Endothelial cell of umbilical vein (primary cell): ENCODE data around the gene DNAJB5. TPM values are rescaled to one million over a fixed set of nuclear protein-coding genes. Genes with fewer than 3 reads are reported as not detected.

Experiments used
- BruUV-seq: library from RNA; stranded (reverse); fragments of 400-500 nt; replicated peaks from 2 replicates; lab custom pipeline; 2021; lab: Mats Ljungman, UMichigan
- CTCF ChIA-PET: fragments of 300-600, 350-600 bp; sonication (Branson Sonifier 250); formaldehyde crosslinking; loops from one replicate; lab custom pipeline; 2021; ENCODE audit warnings: antibody characterized with exemption, inconsistent platforms; lab: Charles Lee
- POLR2A ChIA-PET: fragments of 300-600, 350-600 bp; sonication (Branson Sonifier 250); formaldehyde crosslinking; loops from one replicate; lab custom pipeline; 2021; ENCODE audit warnings: antibody characterized with exemption, inconsistent platforms; lab: Charles Lee
- DNase-seq: peaks from one replicate; pipeline ENCODE4 v3.0.0-alpha.2; 2011; ENCODE audit warnings: low read depth, low spot score
- FAIRE-seq: peaks from 2 replicates; lab custom pipeline; 2011; peaks lifted over from hg19 to GRCh38; lab: Jason Lieb, UNC
- H2AFZ ChIP-seq: 2 replicates; pipeline ENCODE4 v1.6.0; 2012; ENCODE audit warnings: low read depth, low read length, control low read depth, inconsistent platforms
- H3K27ac ChIP-seq: 2 replicates; pipeline ENCODE4 v1.5.1; 2011; ENCODE audit warnings: low read depth, mild to moderate bottlenecking, control low read depth, low read length, moderate library complexity; ENCODE audit not compliant: insufficient read depth
- H3K27me3 ChIP-seq, 2 experiments: 2 replicates each; pipeline versions ENCODE4 v1.6.0 to v1.6.1; 2011; ENCODE audit warnings: low read length in 2 of 2, mixed read lengths in 1 of 2; ENCODE audit not compliant: control insufficient read depth in 2 of 2, insufficient read depth in 2 of 2
- H3K36me3 ChIP-seq, 2 experiments: 2 replicates in 1 of 2; 3 replicates in 1 of 2; pipeline ENCODE4 v1.5.1; 2011; ENCODE audit warnings: low read length in 2 of 2, mild to moderate bottlenecking in 1 of 2, moderate library complexity in 1 of 2; ENCODE audit not compliant: control insufficient read depth in 2 of 2, insufficient read depth in 2 of 2; ENCODE audit errors: extremely low read depth in 1 of 2
- H3K4me1 ChIP-seq: 3 replicates; pipeline ENCODE4 v1.5.1; 2011; ENCODE audit warnings: mild to moderate bottlenecking, low read length; ENCODE audit not compliant: control insufficient read depth, insufficient read depth; ENCODE audit errors: extremely low read depth
- H3K4me2 ChIP-seq: 2 replicates; pipeline ENCODE4 v1.6.1; 2011; ENCODE audit warnings: low read length, control low read depth, mixed read lengths; ENCODE audit not compliant: insufficient read depth
- H3K4me3 ChIP-seq, 3 experiments: fragments of 200-600 bp in 1 of 3; sonication (generic), shearing (Covaris generic) in 1 of 3; replicated peaks in 1 of 3; 2 replicates each; pipeline ENCODE4 v1.5.1; 2011 to 2016; ENCODE audit warnings: control low read depth in 3 of 3, low read length in 3 of 3, mild to moderate bottlenecking in 2 of 3, inconsistent platforms in 1 of 3, low read depth in 1 of 3, moderate library complexity in 1 of 3; ENCODE audit not compliant: insufficient read depth in 1 of 3
- H3K79me2 ChIP-seq: 2 replicates; pipeline ENCODE4 v1.6.0; 2012; ENCODE audit warnings: low read length, inconsistent platforms; ENCODE audit not compliant: control insufficient read depth, insufficient read depth
- H3K9ac ChIP-seq: replicated peaks from 2 replicates; pipeline ENCODE3; 2011; ENCODE audit warnings: low read length, control low read depth; ENCODE audit not compliant: insufficient read depth; ENCODE audit errors: extremely low read depth
- H3K9me1 ChIP-seq: replicated peaks from 3 replicates; pipeline ENCODE4 v1.6.0; 2011; ENCODE audit warnings: mild to moderate bottlenecking, low read length; ENCODE audit not compliant: control insufficient read depth, insufficient read depth; ENCODE audit errors: extremely low read depth
- H3K9me3 ChIP-seq: replicated peaks from 2 replicates; pipeline ENCODE4 v1.5.1; 2012; ENCODE audit warnings: low read length, inconsistent platforms; ENCODE audit not compliant: control insufficient read depth, insufficient read depth
- H4K20me1 ChIP-seq: replicated peaks from 2 replicates; pipeline ENCODE3; 2011; ENCODE audit warnings: mild to moderate bottlenecking, low read length; ENCODE audit not compliant: control insufficient read depth, insufficient read depth; ENCODE audit errors: extremely low read depth
- CTCF ChIP-seq, 2 donors: IDR thresholded peaks; 1 replicate in 1 of 2; 2 replicates in 1 of 2; pipeline ENCODE4 v1.5.1; 2011; ENCODE audit warnings: low read length in 2 of 2, mild to moderate bottlenecking in 2 of 2, moderate library complexity in 2 of 2, control low read depth in 1 of 2, inconsistent platforms in 1 of 2, low read depth in 1 of 2; ENCODE audit not compliant: insufficient read depth in 1 of 2; ENCODE audit errors: extremely low read depth in 1 of 2
- EZH2 ChIP-seq: IDR thresholded peaks from 2 replicates; pipeline ENCODE4 v1.6.1; 2012; ENCODE audit warnings: borderline replicate concordance, low read depth, mild to moderate bottlenecking, moderate library complexity, low read length, inconsistent platforms; ENCODE audit not compliant: severe bottlenecking
- FOS ChIP-seq: IDR thresholded peaks from 2 replicates; pipeline ENCODE4 v1.6.1; 2011; ENCODE audit warnings: mild to moderate bottlenecking, low read length, moderate library complexity, borderline replicate concordance; ENCODE audit not compliant: insufficient read depth
- GATA2 ChIP-seq: IDR thresholded peaks from 2 replicates; pipeline ENCODE4 v1.7.0; 2011; ENCODE audit warnings: low read depth, mild to moderate bottlenecking, moderate library complexity, mixed read lengths, low read length; ENCODE audit not compliant: insufficient read length, insufficient read depth
- JUN ChIP-seq: IDR thresholded peaks from 2 replicates; pipeline ENCODE4 v1.6.1; 2011; ENCODE audit warnings: borderline replicate concordance, low read depth; ENCODE audit not compliant: insufficient read length, insufficient read depth
- MYC ChIP-seq: IDR thresholded peaks from one replicate; pipeline ENCODE4 v1.6.1; 2011; ENCODE audit warnings: mild to moderate bottlenecking, low read depth, low read length
- POLR2A ChIP-seq: IDR thresholded peaks from 2 replicates; pipeline ENCODE4 v1.6.1; 2012; ENCODE audit warnings: low read depth, mild to moderate bottlenecking, control low read depth, low read length
- POLR2AphosphoS5 ChIP-seq: IDR thresholded peaks from 2 replicates; pipeline ENCODE4 v1.6.1; 2012; ENCODE audit warnings: low read depth, mild to moderate bottlenecking, control low read depth, low read length, moderate library complexity; ENCODE audit not compliant: insufficient read depth
- dilution Hi-C: fragments of 300-500 bp; cut with MboI; formaldehyde crosslinking; loops from one replicate; pipeline ENCODE4 v1.15.0; 2019; ENCODE audit warnings: low sequenced_read_pairs; ENCODE audit not compliant: extremely low pct_ligation_motif_present
- intact Hi-C: fragments of 100-400 bp; cut with micrococcal nuclease; formaldehyde crosslinking; loops from one replicate; pipeline ENCODE4 v1.10.0; 2022
- polyA plus RNA-seq, 4 experiments: library from polyadenylated mRNA; depleted of rRNA in 3 of 4; stranded (reverse) in 3 of 4; unstranded in 1 of 4; fragments of >200 nt; gene quantifications; 2 replicates each; pipeline versions ENCODE4 v1.2.1 to v1.2.3, GENCODE V29; 2011 to 2012; ENCODE audit warnings: missing spikeins in 1 of 4
- total RNA-seq: library from RNA; stranded (reverse); gene quantifications from 2 replicates; pipeline ENCODE4 v1.2.3, GENCODE V29; 2021
- TF ChIP-seq, protein P1 (sequence below): IDR thresholded peaks from 2 replicates; pipeline ENCODE4 v1.6.1; 2011; ENCODE audit not compliant: insufficient read depth, insufficient read length

Gene DNAJB5
- total and polyA plus RNA-seq, 2 donors (not counting 3 experiments of a cell fraction or from before 2014, with no cell fraction given): 8.6 to 12.8 TPM

DNA sequence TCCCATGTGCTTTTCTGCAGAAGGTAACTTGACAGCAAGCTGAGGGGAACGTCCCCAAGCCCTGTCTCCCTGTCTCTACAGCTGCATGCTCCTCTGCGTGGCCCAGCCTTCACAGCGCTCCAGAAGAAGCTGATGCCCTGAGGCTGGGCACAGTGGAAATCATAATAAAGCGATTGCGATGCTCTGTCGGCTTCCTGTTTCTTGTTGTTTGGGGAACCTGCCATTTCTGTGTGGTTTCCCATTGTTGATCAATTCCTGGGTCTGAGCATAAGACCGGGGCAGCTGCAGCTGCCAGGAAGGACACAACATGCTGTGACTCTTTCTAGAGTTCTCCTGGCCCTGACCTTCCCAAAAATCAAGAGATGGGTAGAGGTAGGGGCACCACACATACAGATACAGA lies 7.2 kb upstream of the DNAJB5 start:
- TF ChIP-seq CTCF (IDR thresholded peaks at IDR 0.05; ENCODE audit: extremely low read depth in 1 of 2, insufficient read depth in 1 of 2, low read depth in 1 of 2, low read length in 2 of 2) (no peak), POLR2A (no peak), JUN (no peak), EZH2 (no peak), POLR2AphosphoS5 (no peak), FOS (no peak), GATA2 (no peak), MYC (no peak)
- TF ChIP-seq, protein P1, sequence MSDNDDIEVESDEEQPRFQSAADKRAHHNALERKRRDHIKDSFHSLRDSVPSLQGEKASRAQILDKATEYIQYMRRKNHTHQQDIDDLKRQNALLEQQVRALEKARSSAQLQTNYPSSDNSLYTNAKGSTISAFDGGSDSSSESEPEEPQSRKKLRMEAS: no peak
- Histone ChIP-seq H2AFZ (no peak overlapping the region), H3K9ac (no peak overlapping the region), H4K20me1 (no peaks in the 10 kb centered on the region), H3K27me3 (peaks cover 0 to 5% of the 10 kb centered on the region in 2 experiments), H3K79me2 (no peaks in the 10 kb centered on the region), H3K4me3 (no peak overlapping the region), H3K4me1 (no peaks in the 10 kb centered on the region), H3K9me1 (no peaks in the 10 kb centered on the region), H3K9me3 (no peaks in the 10 kb centered on the region), H3K36me3 (no peaks in the 10 kb centered on the region), H3K27ac (no peak overlapping the region), H3K4me2 (no peak overlapping the region)
- dilution Hi-C loops: no loop called here
- CTCF ChIA-PET: interaction anchor here (1.3 to 6.6 kb wide), 4 partner anchors 12 to 84 kb away, joined by 3 to 174 read pairs (median 20); no protein-coding TSS in a partner anchor
- FAIRE-seq (no peak), DNase-seq (no peak)
- intact Hi-C loops: loop anchor here (10.0 kb wide), 1 partner anchor 308 kb away; no protein-coding TSS in a partner anchor
- no TSS peak for BruUV-seq
- POLR2A ChIA-PET: no interaction called here
